Breast epithelium (tissue), 3 donors: Measurements from ENCODE around the gene ANKS1B.

ENCODE experiments used
- POLR2A ChIP-seq: fragments of 450-650 bp; IDR thresholded peaks from one replicate; pipeline ENCODE4 v1.6.1; 2016; ENCODE audit warnings: antibody characterized with exemption, mild to moderate bottlenecking, moderate library complexity
- TF ChIP-seq, protein P1 (sequence below), 3 donors: fragments of 450-650 bp; IDR thresholded peaks; one replicate each; pipeline ENCODE4 v1.5.1; 2016 to 2017; ENCODE audit warnings: antibody characterized with exemption in 3 of 3, mild to moderate bottlenecking in 3 of 3, moderate library complexity in 3 of 3

- TF ChIP-seq, protein P1, sequence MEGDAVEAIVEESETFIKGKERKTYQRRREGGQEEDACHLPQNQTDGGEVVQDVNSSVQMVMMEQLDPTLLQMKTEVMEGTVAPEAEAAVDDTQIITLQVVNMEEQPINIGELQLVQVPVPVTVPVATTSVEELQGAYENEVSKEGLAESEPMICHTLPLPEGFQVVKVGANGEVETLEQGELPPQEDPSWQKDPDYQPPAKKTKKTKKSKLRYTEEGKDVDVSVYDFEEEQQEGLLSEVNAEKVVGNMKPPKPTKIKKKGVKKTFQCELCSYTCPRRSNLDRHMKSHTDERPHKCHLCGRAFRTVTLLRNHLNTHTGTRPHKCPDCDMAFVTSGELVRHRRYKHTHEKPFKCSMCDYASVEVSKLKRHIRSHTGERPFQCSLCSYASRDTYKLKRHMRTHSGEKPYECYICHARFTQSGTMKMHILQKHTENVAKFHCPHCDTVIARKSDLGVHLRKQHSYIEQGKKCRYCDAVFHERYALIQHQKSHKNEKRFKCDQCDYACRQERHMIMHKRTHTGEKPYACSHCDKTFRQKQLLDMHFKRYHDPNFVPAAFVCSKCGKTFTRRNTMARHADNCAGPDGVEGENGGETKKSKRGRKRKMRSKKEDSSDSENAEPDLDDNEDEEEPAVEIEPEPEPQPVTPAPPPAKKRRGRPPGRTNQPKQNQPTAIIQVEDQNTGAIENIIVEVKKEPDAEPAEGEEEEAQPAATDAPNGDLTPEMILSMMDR (IDR thresholded peaks at IDR 0.05) = no peak
- no peak for TF ChIP-seq POLR2A
These were observed 105.3 kb downstream of the ANKS1B start for GRCh38 chr12:99879439-99879838.
